OCI-LY7 (cell line): Measurements from ENCODE around the gene RBPMS2. TPM values are rescaled to one million over a fixed set of nuclear protein-coding genes. Genes with fewer than 3 reads are reported as not detected.

ENCODE experiments used
- BruUV-seq: library from RNA; stranded (reverse); fragments of 400-500 nt; replicated peaks from 2 replicates; lab custom pipeline; 2021; lab: Mats Ljungman, UMichigan
- CTCF ChIA-PET: fragments of 300-600 bp; sonication (Branson Sonifier 250); formaldehyde crosslinking; loops from one replicate; lab custom pipeline; 2022; ENCODE audit warnings: antibody characterized with exemption; ENCODE audit not compliant: unreplicated experiment; lab: Charles Lee
- POLR2A ChIA-PET: fragments of 300-600 bp; sonication (Branson Sonifier 250); formaldehyde crosslinking; loops from one replicate; lab custom pipeline; 2022; ENCODE audit warnings: antibody characterized with exemption; lab: Charles Lee
- DNase-seq: peaks from one replicate; pipeline ENCODE4 v3.0.0-alpha.2; 2015; ENCODE audit warnings: low spot score
- H2AFZ ChIP-seq: fragments of 200-600 bp; sonication (generic), shearing (Covaris generic); 2 replicates; pipeline ENCODE4 v1.6.1; 2014; ENCODE audit warnings: mild to moderate bottlenecking, antibody characterized with exemption, low read length, moderate library complexity
- H3K27ac ChIP-seq: fragments of 200-600 bp; sonication (generic); 2 replicates; pipeline ENCODE4 v1.5.1; 2014; ENCODE audit warnings: mixed run types, low read depth, mild to moderate bottlenecking, moderate library complexity, low read length, inconsistent platforms; ENCODE audit not compliant: poor library complexity, severe bottlenecking
- H3K36me3 ChIP-seq: fragments of 200-600 bp; sonication (generic); 2 replicates; pipeline ENCODE4 v1.6.1; 2014; ENCODE audit warnings: mild to moderate bottlenecking, antibody characterized with exemption, low read length, moderate library complexity, mixed read lengths; ENCODE audit not compliant: insufficient read depth
- H3K4me1 ChIP-seq: fragments of 200-600 bp; sonication (generic); 2 replicates; pipeline ENCODE4 v1.5.1; 2014; ENCODE audit warnings: mild to moderate bottlenecking, low read length; ENCODE audit not compliant: insufficient read depth, poor library complexity, severe bottlenecking
- H3K4me2 ChIP-seq: fragments of 200-600 bp; sonication (generic); 2 replicates; pipeline ENCODE4 v1.6.1; 2014; ENCODE audit warnings: mild to moderate bottlenecking, low read length
- H3K4me3 ChIP-seq: fragments of 200-600 bp; sonication (generic); 2 replicates; pipeline ENCODE4 v1.5.1; 2014; ENCODE audit warnings: mild to moderate bottlenecking, low read depth, low read length; ENCODE audit not compliant: poor library complexity, severe bottlenecking
- H3K79me2 ChIP-seq: fragments of 200-600 bp; sonication (generic); 2 replicates; pipeline ENCODE4 v1.6.1; 2016; ENCODE audit warnings: low read depth, mild to moderate bottlenecking, low read length, moderate library complexity, mixed read lengths; ENCODE audit not compliant: insufficient read depth
- H3K9me2 ChIP-seq: fragments of 200-600 bp; sonication (generic); 2 replicates; pipeline ENCODE4 v1.6.1; 2016; ENCODE audit warnings: mild to moderate bottlenecking, low read length, mixed read lengths; ENCODE audit not compliant: insufficient read depth
- H3K9me3 ChIP-seq: fragments of 200-600 bp; sonication (generic); 2 replicates; pipeline ENCODE4 v1.6.1; 2014; ENCODE audit warnings: mild to moderate bottlenecking, mixed run types, low read length, mixed read lengths
- H4K20me1 ChIP-seq: fragments of 200-600 bp; sonication (generic); 2 replicates; pipeline ENCODE4 v1.6.1; 2014; ENCODE audit warnings: mild to moderate bottlenecking, antibody characterized with exemption, low read length, moderate library complexity, mixed read lengths; ENCODE audit not compliant: insufficient read depth
- CTCF ChIP-seq: fragments of 200-600 bp; sonication (generic); conservative IDR thresholded peaks from 2 replicates; pipeline ENCODE4 v1.5.1; 2014; ENCODE audit warnings: mild to moderate bottlenecking, antibody characterized with exemption, low read length, moderate library complexity, mixed read lengths
- EZH2phosphoT487 ChIP-seq: fragments of 200-600 bp; sonication (generic); IDR thresholded peaks from 2 replicates; pipeline ENCODE4 v1.6.1; 2018; ENCODE audit warnings: low read depth, borderline replicate concordance, mild to moderate bottlenecking, mixed run types, antibody characterized with exemption, low read length, moderate library complexity, mixed read lengths
- intact Hi-C: fragments of 100-400 bp; cut with micrococcal nuclease; formaldehyde crosslinking; loops from one replicate; pipeline ENCODE4 v1.10.0; 2022; ENCODE audit not compliant: unreplicated experiment
- total RNA-seq, 2 experiments: library from RNA; depleted of rRNA in 1 of 2; stranded (reverse); fragments of >200 nt in 1 of 2; shearing (Covaris generic) in 1 of 2; gene quantifications; 2 replicates each; pipeline ENCODE4 v1.2.3, GENCODE V29; 2014 to 2022

RBPMS2 gene
- total RNA-seq, 2 experiments from 2014 or later = not detected

GRCh38 chr15:64770626-64771025, 4.8 kb downstream of the RBPMS2 start:
- H3K4me3 ChIP-seq = no peak overlapping the region
- H2AFZ ChIP-seq = no peak overlapping the region
- H3K4me1 ChIP-seq = no peaks in the 10 kb centered on the region
- no peaks in the 10 kb centered on the region for H3K9me2 ChIP-seq
- H3K27ac ChIP-seq = no peak overlapping the region
- H3K79me2 ChIP-seq = no peaks in the 10 kb centered on the region
- ChIA-PET CTCF (no interaction called here), POLR2A (no interaction called here)
- no peak for TF ChIP-seq EZH2phosphoT487
- no peak for TF ChIP-seq CTCF
- no peaks in the 10 kb centered on the region for H3K9me3 ChIP-seq
- no peaks in the 10 kb centered on the region for H4K20me1 ChIP-seq
- intact Hi-C loops = no loop called here
- no peak for DNase-seq
- no TSS peak for BruUV-seq
- H3K4me2 ChIP-seq = no peak overlapping the region
- H3K36me3 ChIP-seq = no peaks in the 10 kb centered on the region

GRCh38 chr15:64767203-64767602, 8.2 kb downstream of the RBPMS2 start:
- no peak overlapping the region for H3K4me3 ChIP-seq
- no peak overlapping the region for H2AFZ ChIP-seq
- no peak for DNase-seq
- TF ChIP-seq CTCF (no peak), EZH2phosphoT487 (no peak)
- H3K36me3 ChIP-seq = no peaks in the 10 kb centered on the region
- CTCF ChIA-PET = no interaction called here
- H3K9me3 ChIP-seq = no peaks in the 10 kb centered on the region
- no peak overlapping the region for H3K4me2 ChIP-seq
- H3K9me2 ChIP-seq = no peaks in the 10 kb centered on the region
- no peaks in the 10 kb centered on the region for H4K20me1 ChIP-seq
- POLR2A ChIA-PET = interaction anchor here (0.7 kb wide), 1 partner anchor 15 kb away, joined by 3 read pairs; no protein-coding TSS in a partner anchor
- no peaks in the 10 kb centered on the region for H3K4me1 ChIP-seq
- H3K27ac ChIP-seq = no peak overlapping the region
- no peaks in the 10 kb centered on the region for H3K79me2 ChIP-seq
- intact Hi-C loops = no loop called here
- no TSS peak for BruUV-seq

- no peaks in the 10 kb centered on the region for H3K9me3 ChIP-seq
- no peak overlapping the region for H3K4me3 ChIP-seq
- H3K36me3 ChIP-seq = no peaks in the 10 kb centered on the region
- no TSS peak for BruUV-seq
- H3K4me2 ChIP-seq = no peak overlapping the region
- H3K4me1 ChIP-seq = no peaks in the 10 kb centered on the region
- no peaks in the 10 kb centered on the region for H3K79me2 ChIP-seq
- TF ChIP-seq CTCF (no peak), EZH2phosphoT487 (no peak)
- no peak overlapping the region for H3K27ac ChIP-seq
- H3K9me2 ChIP-seq = no peaks in the 10 kb centered on the region
- DNase-seq = no peak
- H4K20me1 ChIP-seq = no peaks in the 10 kb centered on the region
- ChIA-PET CTCF (no interaction called here), POLR2A (no interaction called here)
- H2AFZ ChIP-seq = no peak overlapping the region
- intact Hi-C loops = no loop called here
These were observed 9.3 kb downstream of the RBPMS2 start for GRCh38 chr15:64766058-64766457.
